Endothelial cell of hepatic sinusoid (primary cell): ENCODE data around the gene ACTR1A.
"Not testable (repeated sequence)": the region's sequence is repeated elsewhere in the genome, so short reads cannot be mapped to it uniquely, and the experiment has no call there.

Experiments used
- in situ Hi-C: cut with HindIII; loops from 2 replicates; pipeline ENCODE4 v1.10.0; 2017; ENCODE audit warnings: low sequenced_read_pairs

The ACTR1A gene

GRCh38 chr10:102502337-102503151, at the start of gene ACTR1A:
Gene ACTR1A, minus strand, starts transcription at chr10:102502712. Its CDS starts 65 bp downstream, at chr10:102502647.
- in situ Hi-C loops = loop anchor here (5.0 to 10.0 kb wide), 2 partner anchors 72 to 165 kb away; no protein-coding TSS in a partner anchor

- in situ Hi-C loops = no loop called here
Observed at GRCh38 chr10:102550636-102551210, 48.2 kb upstream of the ACTR1A start.

- in situ Hi-C loops = no loop called here
Observed at GRCh38 chr10:102549549-102549948, 47.0 kb upstream of the ACTR1A start.

- in situ Hi-C loops = no loop called here
Observed at GRCh38 chr10:102546606-102547320, 44.3 kb upstream of the ACTR1A start.

GRCh38 chr10:102545997-102546396, 43.5 kb upstream of the ACTR1A start:
- in situ Hi-C loops = no loop called here

GRCh38 chr10:102545265-102545871, 42.9 kb upstream of the ACTR1A start:
- in situ Hi-C loops = no loop called here

- in situ Hi-C loops = no loop called here
Observed at GRCh38 chr10:102542800-102543418, 40.4 kb upstream of the ACTR1A start.

GRCh38 chr10:102540023-102540422, 37.5 kb upstream of the ACTR1A start:
- in situ Hi-C loops = no loop called here

GRCh38 chr10:102538811-102539210, 36.3 kb upstream of the ACTR1A start:
- in situ Hi-C loops = no loop called here

GRCh38 chr10:102537948-102538347, 35.4 kb upstream of the ACTR1A start:
- in situ Hi-C loops = no loop called here

GRCh38 chr10:102537367-102537766, 34.9 kb upstream of the ACTR1A start:
- in situ Hi-C loops = no loop called here

GRCh38 chr10:102535481-102536147, 33.1 kb upstream of the ACTR1A start:
- in situ Hi-C loops = no loop called here

GRCh38 chr10:102534966-102535365, 32.5 kb upstream of the ACTR1A start:
- in situ Hi-C loops = not testable (repeated sequence)

- in situ Hi-C loops = no loop called here
Observed at GRCh38 chr10:102534333-102534732, 31.8 kb upstream of the ACTR1A start.

GRCh38 chr10:102527546-102527945, 25.0 kb upstream of the ACTR1A start:
- in situ Hi-C loops = no loop called here

- in situ Hi-C loops = no loop called here
Observed at GRCh38 chr10:102524746-102525145, 22.2 kb upstream of the ACTR1A start.

GRCh38 chr10:102523250-102524029, 20.9 kb upstream of the ACTR1A start:
- in situ Hi-C loops = no loop called here

GRCh38 chr10:102522874-102523249, 20.4 kb upstream of the ACTR1A start:
- in situ Hi-C loops = no loop called here

- in situ Hi-C loops = loop anchor here (5.0 kb wide), 1 partner anchor 37 kb away; no protein-coding TSS in a partner anchor
Observed at GRCh38 chr10:102519246-102519825, 16.8 kb upstream of the ACTR1A start.
